ENCODE data around the gene ACE. TPM values are rescaled to one million over a fixed set of nuclear protein-coding genes. Genes with fewer than 3 reads are reported as not detected.
A peak's percentile ranks its signal among the peaks of the same experiment; 100 is the strongest.

ACE gene
- total RNA-seq, 1 experiment from 2014 or later = 4.5 TPM

GRCh38 chr17:63430223-63430622 lies 46.6 kb upstream of the ACE start:
- peaks cover 70% of the 10 kb centered on the region for H3K4me1 ChIP-seq (ENCODE audit: control insufficient read depth, insufficient read depth, low read length)
- DNase-seq (ENCODE audit: low read depth, low spot score) (no peak), ATAC-seq (no peak)
- no peak overlapping the region for H3K4me3 ChIP-seq (ENCODE audit: low read depth in 2 of 2, low read length in 2 of 2)
- BruUV-seq (replicated peaks) = no TSS peak
- in situ Hi-C loops (cut with HindIII; ENCODE audit: low pct_unique_long_range_greater_than_20kb, low sequenced_read_pairs) = no loop called here
- no peaks in the 10 kb centered on the region for H3K36me3 ChIP-seq (ENCODE audit: control insufficient read depth, insufficient read depth, low read length)
- ChIA-PET CTCF (no interaction called here), POLR2A (no interaction called here)
- H3K9me3 ChIP-seq (ENCODE audit: control insufficient read depth, insufficient read depth, low read depth, low read length) = no peaks in the 10 kb centered on the region
- no peaks in the 10 kb centered on the region for H3K27me3 ChIP-seq (ENCODE audit: control insufficient read depth, insufficient read depth, low read length)
- H3K27ac ChIP-seq (ENCODE audit: low read length) = peak overlapping the region; percentile 50; the same call in 1 of the 2 replicates
- TF ChIP-seq SIN3A (IDR thresholded peaks at IDR 0.05; ENCODE audit: borderline replicate concordance, insufficient read depth, low read depth, low read length) (no peak), REST (IDR thresholded peaks at IDR 0.05; ENCODE audit: insufficient read depth in 1 of 2, low read depth in 2 of 2, low read length in 1 of 2) (no peak), TCF7L2 (IDR thresholded peaks at IDR 0.05; ENCODE audit: low read depth, low read length) (no peak)
- intact Hi-C loops (cut with micrococcal nuclease; ENCODE audit: unreplicated experiment) = no loop called here

DNA sequence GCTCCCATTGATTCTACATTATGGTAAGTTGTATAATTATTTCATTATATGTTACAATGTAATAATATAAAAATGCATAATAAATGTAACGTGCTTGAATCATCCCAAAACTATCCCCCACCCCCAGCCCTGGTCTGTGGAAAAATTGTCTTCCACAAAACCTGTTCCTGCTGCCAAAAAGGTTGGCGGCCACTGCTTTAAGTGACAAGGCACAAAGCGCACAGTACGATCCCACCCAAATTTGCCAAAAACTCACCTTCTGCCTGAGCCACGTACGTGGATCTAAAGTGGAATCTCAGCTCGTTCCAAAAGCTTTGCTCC lies 45.3 kb upstream of the ACE start:
- peak overlapping the region; percentile 83 for H3K27ac ChIP-seq (ENCODE audit: low read length)
- no peaks in the 10 kb centered on the region for H3K36me3 ChIP-seq (ENCODE audit: control insufficient read depth, insufficient read depth, low read length)
- H3K4me3 ChIP-seq (ENCODE audit: low read depth in 2 of 2, low read length in 2 of 2) = no peak overlapping the region
- H3K9me3 ChIP-seq (ENCODE audit: control insufficient read depth, insufficient read depth, low read depth, low read length) = no peaks in the 10 kb centered on the region
- H3K4me1 ChIP-seq (ENCODE audit: control insufficient read depth, insufficient read depth, low read length) = peaks cover 75% of the 10 kb centered on the region
- intact Hi-C loops (cut with micrococcal nuclease; ENCODE audit: unreplicated experiment) = no loop called here
- DNase-seq (ENCODE audit: low read depth, low spot score) = no peak
- no TSS peak for BruUV-seq (replicated peaks)
- CTCF ChIA-PET = interaction anchor here (0.6 to 2.8 kb wide), 2 partner anchors 47 to 310 kb away, joined by 3 to 9 read pairs; no protein-coding TSS in a partner anchor
- ATAC-seq = no peak
- H3K27me3 ChIP-seq (ENCODE audit: control insufficient read depth, insufficient read depth, low read length) = no peaks in the 10 kb centered on the region
- in situ Hi-C loops (cut with HindIII; ENCODE audit: low pct_unique_long_range_greater_than_20kb, low sequenced_read_pairs) = no loop called here
- TF ChIP-seq POLR2AphosphoS5 (IDR thresholded peaks at IDR 0.05; ENCODE audit: low read depth, low read length) = no peak
- TF ChIP-seq TCF7L2 (IDR thresholded peaks at IDR 0.05; ENCODE audit: low read depth, low read length) = no peak
- no peak for TF ChIP-seq SIN3A (IDR thresholded peaks at IDR 0.05; ENCODE audit: borderline replicate concordance, insufficient read depth, low read depth, low read length)
- TF ChIP-seq REST (IDR thresholded peaks at IDR 0.05; ENCODE audit: insufficient read depth in 1 of 2, low read depth in 2 of 2, low read length in 1 of 2) = no peak
- TF ChIP-seq, protein P1, sequence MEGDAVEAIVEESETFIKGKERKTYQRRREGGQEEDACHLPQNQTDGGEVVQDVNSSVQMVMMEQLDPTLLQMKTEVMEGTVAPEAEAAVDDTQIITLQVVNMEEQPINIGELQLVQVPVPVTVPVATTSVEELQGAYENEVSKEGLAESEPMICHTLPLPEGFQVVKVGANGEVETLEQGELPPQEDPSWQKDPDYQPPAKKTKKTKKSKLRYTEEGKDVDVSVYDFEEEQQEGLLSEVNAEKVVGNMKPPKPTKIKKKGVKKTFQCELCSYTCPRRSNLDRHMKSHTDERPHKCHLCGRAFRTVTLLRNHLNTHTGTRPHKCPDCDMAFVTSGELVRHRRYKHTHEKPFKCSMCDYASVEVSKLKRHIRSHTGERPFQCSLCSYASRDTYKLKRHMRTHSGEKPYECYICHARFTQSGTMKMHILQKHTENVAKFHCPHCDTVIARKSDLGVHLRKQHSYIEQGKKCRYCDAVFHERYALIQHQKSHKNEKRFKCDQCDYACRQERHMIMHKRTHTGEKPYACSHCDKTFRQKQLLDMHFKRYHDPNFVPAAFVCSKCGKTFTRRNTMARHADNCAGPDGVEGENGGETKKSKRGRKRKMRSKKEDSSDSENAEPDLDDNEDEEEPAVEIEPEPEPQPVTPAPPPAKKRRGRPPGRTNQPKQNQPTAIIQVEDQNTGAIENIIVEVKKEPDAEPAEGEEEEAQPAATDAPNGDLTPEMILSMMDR (IDR thresholded peaks at IDR 0.05) = no peak
- POLR2A ChIA-PET = no interaction called here
